Mucosa of descending colon (tissue), 3 donors: ENCODE data around the gene HOXA4. TPM values are rescaled to one million over a fixed set of nuclear protein-coding genes. Genes with fewer than 3 reads are reported as not detected.

ENCODE experiments used
- ATAC-seq: fragments of 200-7000 bp; cut with Tn5 transposase; one replicate; pipeline ENCODE4 v1.9.1; 2020; ENCODE audit warnings: mild to moderate bottlenecking, moderate library complexity
- DNase-seq, 3 donors: peaks; one replicate each; pipeline ENCODE4 v3.0.0-alpha.2; 2020
- H3K36me3 ChIP-seq: fragments of 200-600 bp; one replicate; pipeline ENCODE4 v1.8.0; 2021; ENCODE audit warnings: low read depth, mild to moderate bottlenecking
- H3K4me1 ChIP-seq: fragments of 200-600 bp; one replicate; pipeline ENCODE4 v1.8.0; 2021; ENCODE audit warnings: low read depth, mild to moderate bottlenecking
- H3K4me3 ChIP-seq: fragments of 200-600 bp; one replicate; pipeline ENCODE4 v1.8.0; 2021; ENCODE audit warnings: mild to moderate bottlenecking
- H3K9me3 ChIP-seq: fragments of 200-600 bp; one replicate; pipeline ENCODE4 v1.8.0; 2021; ENCODE audit warnings: mild to moderate bottlenecking
- intact Hi-C, 2 donors: fragments of 100-400 bp; cut with DNase I in 1 of 2; cut with micrococcal nuclease in 1 of 2; formaldehyde crosslinking; loops; one replicate each; pipeline versions ENCODE4 v1.11.0 to v1.11.1; 2022; cut with DNase I, micrococcal nuclease
- total RNA-seq, 3 donors: library from RNA; stranded (reverse); fragmentation: NEBNext Ultra II Directional in 2 of 3; extraction: Animal tissue kit (Norgen Biotek cat#: 25700) in 2 of 3; gene quantifications; one replicate each; pipeline versions ENCODE4 v1.2.1 to v1.2.4, GENCODE V29; 2021 to 2023
- TF ChIP-seq, protein P1 (sequence below): fragments of 200-600 bp; IDR thresholded peaks from one replicate; pipeline ENCODE4 v1.8.0; 2022; ENCODE audit warnings: antibody characterized with exemption, mild to moderate bottlenecking
- donor health status: DM: no; HTN: no; CAD: no; lungs with moderate emphysema.
- donor health status: DM: no; HTN: no; CAD: no.
- donor health status: DM: no; HTN: yes; CAD: no.

HOXA4 gene
- total RNA-seq, 3 donors from 2014 or later, result 5.9 to 9.5 (median 8.3) TPM

DNA sequence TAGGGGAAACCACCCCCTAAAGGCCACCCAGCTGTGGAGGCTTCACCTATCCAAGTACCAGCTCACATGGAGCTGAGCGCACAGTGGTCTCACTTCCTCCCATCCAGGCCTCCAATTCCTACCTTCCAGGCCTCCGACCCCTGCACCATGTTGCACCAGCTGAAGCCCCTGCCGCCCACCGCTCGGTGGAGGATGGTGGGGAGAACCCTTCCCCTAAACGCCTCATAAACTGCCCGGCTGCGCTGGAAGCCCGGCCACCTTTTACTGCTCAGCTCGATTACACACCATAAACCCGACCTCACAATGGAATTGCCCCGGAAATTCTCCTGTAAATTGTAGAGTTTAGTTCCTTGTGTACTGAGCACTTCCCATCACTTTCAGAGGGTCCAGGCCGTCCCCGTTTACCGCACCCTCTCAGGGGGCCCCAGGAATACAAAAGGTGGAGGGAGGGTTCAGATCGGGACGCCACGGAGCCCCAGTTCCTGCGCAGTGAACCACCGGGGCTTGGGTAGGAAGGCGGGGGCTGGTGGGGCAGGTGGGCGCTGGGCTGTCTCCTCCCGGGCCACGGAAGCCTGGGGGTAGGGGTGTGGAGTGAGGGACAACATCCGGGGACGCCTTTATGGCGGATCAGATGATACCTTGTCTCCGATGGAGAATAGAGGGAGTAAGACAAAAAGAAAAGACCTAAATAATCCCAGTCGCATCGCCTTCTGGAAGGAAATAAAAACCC is 27.3 kb upstream of the HOXA4 start:
- Histone ChIP-seq H3K9me3 (no peaks in the 10 kb centered on the region), H3K36me3 (no peaks in the 10 kb centered on the region), H3K4me1 (peaks cover 40% of the 10 kb centered on the region), H3K4me3 (peak overlapping the region; percentile 7)
- peak; percentile 65 to 76 (median 76) for DNase-seq
- peak; percentile 44 for ATAC-seq
- TF ChIP-seq, protein P1, sequence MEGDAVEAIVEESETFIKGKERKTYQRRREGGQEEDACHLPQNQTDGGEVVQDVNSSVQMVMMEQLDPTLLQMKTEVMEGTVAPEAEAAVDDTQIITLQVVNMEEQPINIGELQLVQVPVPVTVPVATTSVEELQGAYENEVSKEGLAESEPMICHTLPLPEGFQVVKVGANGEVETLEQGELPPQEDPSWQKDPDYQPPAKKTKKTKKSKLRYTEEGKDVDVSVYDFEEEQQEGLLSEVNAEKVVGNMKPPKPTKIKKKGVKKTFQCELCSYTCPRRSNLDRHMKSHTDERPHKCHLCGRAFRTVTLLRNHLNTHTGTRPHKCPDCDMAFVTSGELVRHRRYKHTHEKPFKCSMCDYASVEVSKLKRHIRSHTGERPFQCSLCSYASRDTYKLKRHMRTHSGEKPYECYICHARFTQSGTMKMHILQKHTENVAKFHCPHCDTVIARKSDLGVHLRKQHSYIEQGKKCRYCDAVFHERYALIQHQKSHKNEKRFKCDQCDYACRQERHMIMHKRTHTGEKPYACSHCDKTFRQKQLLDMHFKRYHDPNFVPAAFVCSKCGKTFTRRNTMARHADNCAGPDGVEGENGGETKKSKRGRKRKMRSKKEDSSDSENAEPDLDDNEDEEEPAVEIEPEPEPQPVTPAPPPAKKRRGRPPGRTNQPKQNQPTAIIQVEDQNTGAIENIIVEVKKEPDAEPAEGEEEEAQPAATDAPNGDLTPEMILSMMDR, result no peak
- intact Hi-C loops, result loop anchor here in 1 of 2 donors (10.0 kb wide), 1 partner anchor 783 kb away; no protein-coding TSS in a partner anchor

DNA sequence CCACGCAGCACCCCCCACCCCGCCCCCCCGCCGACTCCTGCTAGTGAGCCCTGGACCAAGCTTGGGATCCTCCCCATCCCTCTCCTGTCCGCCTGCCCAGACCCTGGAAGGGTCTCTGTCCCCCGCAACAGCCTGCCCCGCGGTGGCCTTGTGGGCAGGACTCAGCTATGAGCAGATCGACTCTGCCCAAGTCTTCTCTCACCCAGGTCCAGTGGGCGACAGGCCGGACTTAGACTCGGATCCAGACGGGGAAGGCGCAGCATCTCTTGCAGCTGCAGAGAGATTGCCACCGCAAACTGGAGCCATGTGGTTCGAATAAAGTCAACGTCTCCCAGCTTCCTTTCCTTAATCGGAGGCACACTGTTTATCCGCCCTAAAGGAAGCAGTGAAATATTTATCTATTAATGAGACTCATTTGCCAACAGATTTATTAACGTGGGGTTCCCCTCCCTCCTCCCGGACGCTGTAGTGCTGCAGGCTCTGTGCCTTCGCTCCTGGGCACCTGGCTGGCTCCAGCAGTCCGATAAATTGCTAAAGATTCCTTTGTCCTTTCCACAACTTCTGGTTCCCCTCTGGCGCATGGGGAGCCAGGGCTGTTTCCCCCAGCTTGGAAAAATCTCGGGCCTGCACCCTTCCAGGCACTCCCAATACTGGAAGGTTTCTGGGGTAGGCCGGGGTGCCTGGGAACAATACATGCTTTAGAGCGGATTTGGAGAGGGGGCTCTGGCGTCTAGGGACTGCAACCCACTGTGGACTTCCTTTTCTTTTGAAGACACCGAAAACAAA is 26.6 kb upstream of the HOXA4 start:
- TF ChIP-seq, protein P1, result no peak
- Histone ChIP-seq H3K4me3 (peak overlapping the region; percentile 36), H3K4me1 (peaks cover 38% of the 10 kb centered on the region), H3K9me3 (no peaks in the 10 kb centered on the region), H3K36me3 (no peaks in the 10 kb centered on the region)
- peak in 1 of 3 donors; percentile 63 for DNase-seq
- ATAC-seq, result no peak
- intact Hi-C loops, result loop anchor here in 1 of 2 donors (10.0 kb wide), 1 partner anchor 782 kb away; no protein-coding TSS in a partner anchor

DNA sequence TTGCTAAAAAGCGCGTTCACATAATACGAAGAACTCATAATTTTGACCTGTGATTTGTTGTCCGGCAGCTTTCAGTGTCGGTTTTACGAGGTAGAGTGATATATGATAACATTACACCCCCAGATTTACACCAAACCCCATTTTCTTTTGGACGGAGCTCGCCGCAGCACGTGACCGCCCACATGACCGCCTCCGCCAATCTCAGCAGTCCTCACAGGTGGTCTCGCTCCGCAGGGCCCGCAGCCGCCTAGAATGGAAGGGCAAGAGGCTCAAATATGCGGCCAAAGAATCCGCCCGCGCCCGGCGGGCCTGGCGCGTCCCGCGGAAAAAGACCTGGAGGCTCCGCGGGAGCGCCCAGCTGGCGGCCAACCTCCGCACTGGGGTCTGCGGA is 25.9 kb upstream of the HOXA4 start, which contains the start of gene HOXA7:
TSS of gene HOXA7 (minus strand) at position 168 of the 391 bp plus-strand sequence. CDS start at position 38, 130 bp downstream.
- intact Hi-C loops, result loop anchor here in 1 of 2 donors (10.0 kb wide), 1 partner anchor 782 kb away; no protein-coding TSS in a partner anchor
- no peaks in the 10 kb centered on the region for H3K36me3 ChIP-seq
- ATAC-seq, result no peak
- H3K4me3 ChIP-seq, result peak within 1 kb of the TSS; percentile 36
- H3K4me1 ChIP-seq, result peaks cover 35% of the 10 kb centered on the region
- H3K9me3 ChIP-seq, result no peaks in the 10 kb centered on the region
- peak; percentile 77 to 84 (median 80) for DNase-seq
- TF ChIP-seq, protein P1, result no peak

DNA sequence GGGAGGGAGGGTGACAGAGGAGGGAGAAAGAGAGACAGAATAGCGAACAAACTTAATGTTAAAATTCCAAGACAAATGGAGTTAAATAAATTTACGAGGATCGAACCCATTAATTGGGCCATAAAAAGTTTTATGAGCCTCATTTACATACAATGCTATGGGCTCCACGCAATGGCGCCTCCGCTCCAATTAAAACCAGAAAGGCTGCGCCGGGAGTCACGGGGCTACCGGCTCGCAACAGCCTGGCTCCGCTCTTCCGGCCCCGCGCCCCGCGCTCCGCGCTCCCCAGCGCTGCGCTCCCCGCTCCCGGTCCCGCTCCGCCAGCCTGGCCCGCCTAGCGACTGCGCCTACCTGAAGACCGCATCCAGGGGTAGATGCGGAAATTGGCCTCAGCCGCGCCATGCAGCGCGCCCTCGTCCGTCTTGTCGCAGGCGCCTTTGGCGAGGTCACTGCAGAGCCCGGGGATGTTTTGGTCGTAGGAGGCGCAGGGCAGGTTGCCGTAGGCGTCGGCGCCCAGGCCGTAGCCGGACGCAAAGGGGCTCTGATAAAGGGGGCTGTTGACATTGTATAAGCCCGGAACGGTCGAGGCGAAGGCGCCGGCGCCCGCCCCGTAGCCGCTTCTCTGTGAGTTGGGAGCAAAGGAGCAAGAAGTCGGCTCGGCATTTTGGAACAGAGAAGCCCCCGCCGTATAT is 25.4 kb upstream of the HOXA4 start:
- Histone ChIP-seq H3K9me3 (no peaks in the 10 kb centered on the region), H3K4me1 (peaks cover 35% of the 10 kb centered on the region), H3K36me3 (no peaks in the 10 kb centered on the region), H3K4me3 (peak overlapping the region; percentile 36)
- ATAC-seq (peak; percentile 32), DNase-seq (peak in 2 of 3 donors; percentile 75 to 76)
- intact Hi-C loops, result loop anchor here in 1 of 2 donors (10.0 kb wide), 1 partner anchor 781 kb away; no protein-coding TSS in a partner anchor
- TF ChIP-seq, protein P1, result no peak
